PC-3 (cell line): Measurements from ENCODE around the gene ERP44. TPM values are rescaled to one million over a fixed set of nuclear protein-coding genes. Genes with fewer than 3 reads are reported as not detected.
"Not testable (repeated sequence)": the region's sequence is repeated elsewhere in the genome, so short reads cannot be mapped to it uniquely, and the experiment has no call there.

ENCODE experiments used
- ATAC-seq: fragments of 200-7000 bp; cut with Tn5 transposase; 2 replicates; pipeline ENCODE4 v1.9.1; 2020; ENCODE audit warnings: mild to moderate bottlenecking, moderate library complexity
- Bru-seq: library from RNA; stranded (reverse); fragments of 400-500 nt; gene quantifications from one replicate; lab custom pipeline; 2021; lab: Mats Ljungman, UMichigan
- BruChase-seq, 2 experiments: library from RNA; stranded (reverse); fragments of 400-500 nt; gene quantifications; one replicate each; lab custom pipeline; 2021; lab: Mats Ljungman, UMichigan
- BruUV-seq: library from RNA; stranded (reverse); fragments of 400-500 nt; replicated peaks from 2 replicates; lab custom pipeline; 2021; lab: Mats Ljungman, UMichigan
- CTCF ChIA-PET: fragments of 300-600 bp; sonication (Branson Sonifier 250); formaldehyde crosslinking; loops from one replicate; lab custom pipeline; 2022; ENCODE audit warnings: antibody characterized with exemption; lab: Charles Lee
- POLR2A ChIA-PET: fragments of 300-600 bp; sonication (Branson Sonifier 250); formaldehyde crosslinking; loops from one replicate; lab custom pipeline; 2022; ENCODE audit warnings: antibody characterized with exemption; ENCODE audit not compliant: unreplicated experiment; lab: Charles Lee
- DNase-seq: peaks from one replicate; pipeline ENCODE4 v3.0.0-alpha.2; 2015
- H2AFZ ChIP-seq: fragments of 300-600 bp; sonication (generic); 2 replicates; pipeline ENCODE4 v1.6.0; 2016; ENCODE audit warnings: antibody characterized with exemption, low read length
- H3F3A ChIP-seq: fragments of 300-600 bp; sonication (generic); one replicate; pipeline ENCODE4 v1.6.0; 2017; ENCODE audit warnings: antibody characterized with exemption, low read length, control low read depth, mild to moderate bottlenecking; ENCODE audit not compliant: unreplicated experiment
- H3K27ac ChIP-seq: fragments of 300-600 bp; sonication (generic); 2 replicates; pipeline ENCODE4 v1.5.1; 2016; ENCODE audit warnings: mild to moderate bottlenecking, low read length
- H3K27me3 ChIP-seq: fragments of 300-600 bp; sonication (generic); 2 replicates; pipeline ENCODE4 v1.6.1; 2016; ENCODE audit warnings: low read length, mixed read lengths
- H3K36me3 ChIP-seq: fragments of 300-600 bp; sonication (generic); 2 replicates; pipeline ENCODE4 v1.6.1; 2016; ENCODE audit warnings: low read depth, mixed run types, low read length, mixed read lengths
- H3K4me1 ChIP-seq: fragments of 300-600 bp; sonication (generic); 2 replicates; pipeline ENCODE4 v1.5.1; 2016; ENCODE audit warnings: low read length; ENCODE audit not compliant: insufficient read depth
- H3K4me2 ChIP-seq: fragments of 300-600 bp; sonication (generic); 2 replicates; pipeline ENCODE4 v1.6.0; 2016; ENCODE audit warnings: low read length
- H3K4me3 ChIP-seq: fragments of 300-600 bp; sonication (generic); 2 replicates; pipeline ENCODE4 v1.5.1; 2016; ENCODE audit warnings: mild to moderate bottlenecking, low read length, mixed read lengths
- H3K79me2 ChIP-seq: fragments of 300-600 bp; sonication (generic); 2 replicates; pipeline ENCODE4 v1.6.1; 2017; ENCODE audit warnings: low read length, mixed read lengths
- H3K9ac ChIP-seq: fragments of 300-600 bp; sonication (generic); 2 replicates; pipeline ENCODE4 v1.6.0; 2016; ENCODE audit warnings: mild to moderate bottlenecking, low read length
- H3K9me2 ChIP-seq: fragments of 300-600 bp; sonication (generic); replicated peaks from 2 replicates; pipeline ENCODE4 v1.6.1; 2016; ENCODE audit warnings: mixed run types, low read length, mixed read lengths
- H3K9me3 ChIP-seq: fragments of 300-600 bp; sonication (generic); 2 replicates; pipeline ENCODE4 v1.6.1; 2016; ENCODE audit warnings: low read length, mixed read lengths
- H4K20me1 ChIP-seq: fragments of 300-600 bp; sonication (generic); 2 replicates; pipeline ENCODE4 v1.6.1; 2016; ENCODE audit warnings: low read length, mixed read lengths
- EZH2 ChIP-seq: fragments of 300-600 bp; sonication (generic); IDR thresholded peaks from one replicate; pipeline ENCODE4 v1.6.1; 2017; ENCODE audit warnings: antibody characterized with exemption, mild to moderate bottlenecking, low read length; ENCODE audit not compliant: unreplicated experiment
- EZH2phosphoT487 ChIP-seq: fragments of 300-600 bp; sonication (generic); IDR thresholded peaks from 2 replicates; pipeline ENCODE4 v1.6.1; 2018; ENCODE audit warnings: mild to moderate bottlenecking, antibody characterized with exemption, low read length, borderline replicate concordance
- intact Hi-C: fragments of 100-400 bp; cut with micrococcal nuclease; formaldehyde crosslinking; loops from 2 replicates; pipeline ENCODE4 v1.9.0; 2023
- long read RNA-seq: library from polyadenylated mRNA; unstranded; transcript quantifications from one replicate; pipeline ENCODE4 v2.0.0, GENCODE V29; 2021; ENCODE audit not compliant: unreplicated experiment
- total RNA-seq: library from RNA; depleted of rRNA; stranded (reverse); fragments of >200 nt; gene quantifications from 2 replicates; pipeline ENCODE4 v1.2.3, GENCODE V29; 2014; rRNA removed
- TF ChIP-seq, protein P1 (sequence below): fragments of 300-600 bp; sonication (generic); conservative IDR thresholded peaks from 2 replicates; pipeline ENCODE4 v1.5.1; 2017; ENCODE audit warnings: antibody characterized with exemption, low read depth, mild to moderate bottlenecking, low read length

Gene ERP44
- 5.8 and 7.7 TPM in 2 replicates for total RNA-seq
- Bru-seq, nascent RNA: percentile 89 among the genes with signal in this experiment
- BruChase-seq, experiment 1, labeled RNA remaining after a 6-hour chase: percentile 62 among the genes with signal in this experiment
- percentile 68 among the genes with signal in this experiment for BruChase-seq, experiment 2, labeled RNA remaining after a 2-hour chase
- long read RNA-seq, full-length matches to known transcripts: 154 of 169 reads
- long read RNA-seq, partial matches to known transcripts: 7 of 169 reads
- long read RNA-seq, other reads (novel, unspliced or antisense): 8 of 169 reads

DNA sequence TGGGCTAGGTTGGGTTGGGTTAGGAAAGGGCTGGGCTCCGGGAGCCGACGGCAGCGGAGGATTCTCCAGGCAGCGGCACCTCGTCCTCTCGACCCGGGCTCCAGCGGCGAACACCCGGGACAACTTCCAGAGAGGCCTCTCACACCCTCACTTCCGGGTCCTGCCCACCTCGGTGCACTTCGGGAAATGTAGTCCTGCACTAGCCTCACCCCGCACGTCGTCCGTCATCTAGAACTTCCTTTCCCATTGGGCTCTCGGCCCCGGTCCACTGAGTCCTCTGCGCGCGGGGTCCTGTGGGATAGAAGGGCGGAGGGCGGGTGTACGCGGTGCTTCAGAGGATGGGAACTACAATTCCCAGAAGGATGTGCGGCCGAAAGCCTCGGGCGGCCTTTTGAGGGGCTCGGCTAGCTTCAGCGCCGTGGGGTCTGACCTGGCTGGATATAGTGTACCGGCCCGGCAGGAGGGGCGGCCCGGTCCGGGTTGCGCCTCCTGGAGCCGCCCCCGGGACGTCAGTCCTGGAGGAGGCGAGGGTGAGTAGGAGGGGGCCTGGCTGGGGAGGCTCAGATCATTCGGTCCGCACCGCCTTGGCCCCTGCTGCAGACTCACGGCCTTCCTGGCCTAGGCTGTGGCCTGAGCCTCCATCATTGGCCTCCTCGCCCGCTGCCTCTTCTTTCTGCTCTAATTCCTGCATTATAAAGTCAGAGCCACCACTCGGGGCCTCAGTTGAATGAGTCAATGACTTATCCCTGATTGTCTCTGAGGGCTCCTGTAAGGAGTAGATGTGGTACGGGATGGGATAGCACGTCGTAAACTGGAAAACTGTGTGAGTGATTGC lies at the start of gene ERP44, which contains the start of gene INVS:
Gene ERP44, minus strand, starts transcription at position 114 of the 835 bp plus-strand sequence. CDS start 160 bp downstream, outside the sequence.
Gene INVS, plus strand, starts transcription at position 357 of the 835 bp plus-strand sequence. CDS start 5,279 bp downstream, outside the sequence.
- Histone ChIP-seq H3K9me2 (no peaks in the 10 kb centered on the region), H3K36me3 (no peaks in the 10 kb centered on the region), H3K4me3 (peak within 1 kb of the TSS; percentile 99), H3K9me3 (no peaks in the 10 kb centered on the region), H3F3A (no peaks in the 10 kb centered on the region), H3K4me2 (peak within 1 kb of the TSS; percentile 98), H4K20me1 (0 out of 2 replicates have a peak, but pooled peaks cover 11% of the 10 kb centered on the region), H3K79me2 (peaks cover 53% of the 10 kb centered on the region), H3K4me1 (peaks cover 28% of the 10 kb centered on the region), H3K27ac (peak within 1 kb of the TSS; percentile 71), H2AFZ (peak within 1 kb of the TSS; percentile 97), H3K9ac (peak within 1 kb of the TSS; percentile 82), H3K27me3 (no peaks in the 10 kb centered on the region)
- POLR2A ChIA-PET: interaction anchor here (0.5 kb wide), 1 partner anchor 327 kb away, joined by 16 read pairs; no protein-coding TSS in a partner anchor
- no TSS peak for BruUV-seq
- peak; percentile 97 for DNase-seq
- TF ChIP-seq EZH2phosphoT487 (no peak), EZH2 (no peak)
- TF ChIP-seq, protein P1, sequence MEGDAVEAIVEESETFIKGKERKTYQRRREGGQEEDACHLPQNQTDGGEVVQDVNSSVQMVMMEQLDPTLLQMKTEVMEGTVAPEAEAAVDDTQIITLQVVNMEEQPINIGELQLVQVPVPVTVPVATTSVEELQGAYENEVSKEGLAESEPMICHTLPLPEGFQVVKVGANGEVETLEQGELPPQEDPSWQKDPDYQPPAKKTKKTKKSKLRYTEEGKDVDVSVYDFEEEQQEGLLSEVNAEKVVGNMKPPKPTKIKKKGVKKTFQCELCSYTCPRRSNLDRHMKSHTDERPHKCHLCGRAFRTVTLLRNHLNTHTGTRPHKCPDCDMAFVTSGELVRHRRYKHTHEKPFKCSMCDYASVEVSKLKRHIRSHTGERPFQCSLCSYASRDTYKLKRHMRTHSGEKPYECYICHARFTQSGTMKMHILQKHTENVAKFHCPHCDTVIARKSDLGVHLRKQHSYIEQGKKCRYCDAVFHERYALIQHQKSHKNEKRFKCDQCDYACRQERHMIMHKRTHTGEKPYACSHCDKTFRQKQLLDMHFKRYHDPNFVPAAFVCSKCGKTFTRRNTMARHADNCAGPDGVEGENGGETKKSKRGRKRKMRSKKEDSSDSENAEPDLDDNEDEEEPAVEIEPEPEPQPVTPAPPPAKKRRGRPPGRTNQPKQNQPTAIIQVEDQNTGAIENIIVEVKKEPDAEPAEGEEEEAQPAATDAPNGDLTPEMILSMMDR: no peak
- intact Hi-C loops: loop anchor here (2.0 to 10.0 kb wide), 2 partner anchors 70 to 126 kb away; no protein-coding TSS in a partner anchor
- CTCF ChIA-PET: no interaction called here
- ATAC-seq: peak; percentile 93

DNA sequence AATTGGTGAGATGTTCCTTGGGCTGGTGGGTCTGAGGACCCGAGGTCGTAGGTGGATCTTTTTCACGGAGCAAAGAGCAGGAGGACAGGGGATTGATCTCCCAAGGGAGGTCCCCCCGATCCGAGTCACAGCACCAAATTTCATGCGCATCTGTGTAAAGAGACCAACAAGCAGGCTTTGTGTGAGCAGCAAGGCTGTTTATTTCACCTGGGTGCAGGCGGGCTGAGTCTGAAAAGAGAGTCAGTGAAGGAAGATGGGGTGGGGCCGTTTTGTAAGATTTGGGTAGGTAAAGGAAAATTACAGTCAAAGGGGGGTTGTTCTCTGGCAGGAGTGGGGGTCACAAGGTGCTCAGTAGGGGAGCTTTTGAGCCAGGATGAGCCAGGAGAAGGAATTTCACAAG lies 47.2 kb upstream of the ERP44 start:
- BruUV-seq, H3K27me3 ChIP-seq, H3K36me3 ChIP-seq, ATAC-seq, H3K27ac ChIP-seq, H3K4me3 ChIP-seq, H2AFZ ChIP-seq, H3K4me2 ChIP-seq, DNase-seq, POLR2A ChIA-PET, H4K20me1 ChIP-seq, CTCF ChIA-PET, H3F3A ChIP-seq, H3K9ac ChIP-seq, H3K4me1 ChIP-seq, intact Hi-C loops, H3K79me2 ChIP-seq, H3K9me3 ChIP-seq, H3K9me2 ChIP-seq: not testable (repeated sequence)

DNA sequence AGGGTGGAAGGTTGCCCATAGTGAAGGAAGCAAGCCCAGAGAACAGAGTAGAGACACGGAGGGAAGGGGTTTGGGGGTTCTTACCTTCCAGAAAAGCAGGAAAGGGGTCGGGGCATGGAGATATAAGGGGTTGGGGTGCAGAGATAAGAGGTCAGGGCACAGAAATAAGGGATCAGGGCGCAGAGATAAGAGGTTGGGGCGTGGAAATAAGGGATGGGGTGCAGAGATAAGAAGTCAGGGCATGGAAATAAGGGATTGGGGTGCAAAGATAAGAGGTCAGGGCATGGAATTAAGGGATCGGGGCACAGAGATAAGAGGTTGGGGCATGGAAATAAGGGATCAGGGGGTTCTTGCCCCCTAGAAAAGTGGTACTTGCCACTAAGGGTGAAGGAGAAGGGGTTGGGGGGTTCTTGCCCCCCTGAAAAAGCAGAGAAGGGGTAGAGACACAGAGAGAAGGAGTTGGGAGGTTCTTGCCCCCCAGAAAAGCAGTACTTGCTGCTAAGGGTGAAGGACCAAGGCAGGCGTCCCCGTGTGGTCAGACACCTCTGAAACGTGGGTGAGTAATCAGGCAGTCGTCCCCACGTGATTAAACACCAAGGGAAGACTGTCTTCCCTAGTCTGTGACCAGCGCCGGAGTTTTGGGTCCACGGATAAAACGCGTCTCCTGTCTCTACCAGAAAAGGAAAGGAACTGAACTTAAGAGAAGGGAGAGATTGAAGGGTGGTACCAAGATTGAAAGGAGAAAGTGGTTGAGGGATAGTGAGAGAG lies 46.6 kb upstream of the ERP44 start:
- H3K9me2 ChIP-seq, POLR2A ChIA-PET, ATAC-seq: not testable (repeated sequence)

DNA sequence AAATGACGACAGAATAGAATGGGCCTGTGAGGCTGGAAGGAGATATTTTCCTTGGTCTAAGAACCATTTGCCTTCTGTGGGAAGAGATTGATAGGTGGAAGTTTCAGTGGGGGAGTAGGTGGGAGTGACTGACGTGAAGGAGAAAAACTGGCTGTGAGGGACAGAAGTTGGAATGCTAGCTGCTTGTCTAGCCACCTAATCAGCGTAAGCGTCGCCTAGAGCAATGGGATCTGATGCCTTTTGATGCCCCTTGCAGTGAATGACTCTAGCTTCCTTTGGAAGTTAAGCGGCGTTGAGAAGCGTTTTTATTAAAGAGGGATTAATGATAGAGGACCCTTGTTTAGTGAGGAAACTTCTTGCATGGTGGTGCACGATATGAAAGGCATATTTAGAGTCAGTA lies 43.1 kb upstream of the ERP44 start:
- ATAC-seq, BruUV-seq, H2AFZ ChIP-seq, H3K4me2 ChIP-seq, H3K4me3 ChIP-seq, H3K27ac ChIP-seq, H4K20me1 ChIP-seq, H3K9me3 ChIP-seq, CTCF ChIA-PET, H3K27me3 ChIP-seq, H3F3A ChIP-seq, POLR2A ChIA-PET, intact Hi-C loops, DNase-seq, H3K79me2 ChIP-seq, H3K9ac ChIP-seq, H3K4me1 ChIP-seq, H3K36me3 ChIP-seq, H3K9me2 ChIP-seq: not testable (repeated sequence)

More for the DNA sequence above, 46.6 kb upstream of the ERP44 start:
- H3K4me3 ChIP-seq, H3K27ac ChIP-seq, H3K27me3 ChIP-seq, H3F3A ChIP-seq, H3K4me1 ChIP-seq, H3K9ac ChIP-seq, H3K79me2 ChIP-seq, DNase-seq, H4K20me1 ChIP-seq, H3K36me3 ChIP-seq, BruUV-seq, H3K9me3 ChIP-seq, CTCF ChIA-PET, H2AFZ ChIP-seq, intact Hi-C loops, H3K4me2 ChIP-seq: not testable (repeated sequence)

DNA sequence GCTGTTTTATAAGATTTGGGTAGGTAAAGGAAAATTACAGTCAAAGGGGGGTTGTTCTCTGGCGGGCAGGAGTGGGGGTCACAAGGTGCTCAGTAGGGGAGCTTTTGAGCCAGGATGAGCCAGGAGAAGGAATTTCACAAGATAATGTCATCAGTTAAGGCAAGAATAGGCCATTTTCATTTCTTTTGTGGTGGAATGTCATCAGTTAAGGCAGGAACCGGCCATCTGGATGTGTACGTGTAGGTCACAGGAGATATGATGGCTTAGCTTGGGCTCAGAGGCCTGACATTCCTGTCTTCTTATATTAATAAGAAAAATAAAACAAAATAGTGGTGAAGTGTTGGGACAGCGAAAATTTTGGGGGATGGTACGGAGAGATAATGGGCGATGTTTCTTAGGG lies 41.5 kb upstream of the ERP44 start:
- H3K27ac ChIP-seq, H3K9me3 ChIP-seq, H3K36me3 ChIP-seq, H3K4me2 ChIP-seq, H4K20me1 ChIP-seq, H3F3A ChIP-seq, H3K4me1 ChIP-seq, BruUV-seq, ATAC-seq, H3K4me3 ChIP-seq, CTCF ChIA-PET, intact Hi-C loops, POLR2A ChIA-PET, H3K9ac ChIP-seq, H3K9me2 ChIP-seq, H2AFZ ChIP-seq, H3K79me2 ChIP-seq, DNase-seq, H3K27me3 ChIP-seq: not testable (repeated sequence)
